EH (cell line): Measurements from ENCODE around the gene CPEB3.
A peak's percentile ranks its signal among the peaks of the same experiment; 100 is the strongest.
"Not testable (repeated sequence)": the region's sequence is repeated elsewhere in the genome, so short reads cannot be mapped to it uniquely, and the experiment has no call there.

Source experiments
- DNase-seq: peaks from one replicate; pipeline ENCODE4 v3.0.0-alpha.2; 2015; ENCODE audit warnings: low read depth

Gene CPEB3

DNA sequence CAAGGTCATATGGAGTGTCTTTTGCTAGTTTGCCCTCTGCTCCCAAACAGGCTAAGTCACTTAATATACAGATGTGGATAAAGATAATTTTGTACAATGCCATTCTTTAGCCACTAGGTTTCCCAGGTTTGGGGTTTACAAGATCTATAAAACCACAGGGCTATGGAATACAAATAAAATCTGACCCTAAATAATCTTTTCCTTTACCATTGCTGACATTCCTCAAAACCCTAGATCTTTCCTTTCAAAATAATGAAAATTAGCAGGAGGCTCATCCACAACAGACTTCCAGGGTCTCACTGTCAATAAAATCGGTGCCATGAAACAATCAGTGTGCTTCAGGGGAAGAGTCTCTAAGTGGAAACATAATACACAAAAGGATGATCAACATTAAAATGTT, 148.4 kb downstream of the CPEB3 start:
- DNase-seq = peak; percentile 13

GRCh38 chr10:92141147-92141546, 149.7 kb downstream of the CPEB3 start:
- DNase-seq = not testable (repeated sequence)

GRCh38 chr10:92134049-92134448, 156.8 kb downstream of the CPEB3 start:
- DNase-seq = not testable (repeated sequence)

GRCh38 chr10:92131275-92131820, 159.5 kb downstream of the CPEB3 start:
- DNase-seq = no peak

DNA sequence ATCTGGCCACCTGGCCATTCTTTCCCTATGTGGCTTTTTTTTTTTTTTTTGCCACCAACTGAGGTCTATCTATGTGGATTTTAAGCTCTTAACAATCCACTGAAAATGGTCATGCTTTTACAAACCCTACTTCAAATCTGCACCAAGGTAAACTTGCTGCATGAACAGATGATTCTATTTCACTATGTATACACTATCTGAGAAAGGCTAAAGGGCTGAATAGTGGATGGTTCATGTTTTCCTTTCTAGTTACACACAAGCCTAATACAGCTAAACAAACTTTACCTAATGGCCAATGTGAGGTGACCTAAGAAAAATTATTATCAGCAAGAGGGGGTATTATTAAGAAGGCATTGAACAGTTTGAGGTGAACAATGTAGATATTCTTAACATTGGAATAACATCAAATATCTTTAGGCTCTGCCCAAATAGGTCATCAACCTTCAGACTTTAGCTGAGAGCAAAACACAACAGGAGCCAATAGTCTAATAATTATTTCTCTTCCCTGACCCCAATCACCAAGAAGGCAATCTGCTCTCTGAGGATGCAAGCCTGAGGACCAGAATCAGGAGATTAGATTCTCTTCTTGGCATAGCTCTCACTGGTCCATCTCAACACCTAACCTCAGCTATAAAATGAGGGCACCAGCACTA, 160.1 kb downstream of the CPEB3 start:
- DNase-seq = no peak

DNA sequence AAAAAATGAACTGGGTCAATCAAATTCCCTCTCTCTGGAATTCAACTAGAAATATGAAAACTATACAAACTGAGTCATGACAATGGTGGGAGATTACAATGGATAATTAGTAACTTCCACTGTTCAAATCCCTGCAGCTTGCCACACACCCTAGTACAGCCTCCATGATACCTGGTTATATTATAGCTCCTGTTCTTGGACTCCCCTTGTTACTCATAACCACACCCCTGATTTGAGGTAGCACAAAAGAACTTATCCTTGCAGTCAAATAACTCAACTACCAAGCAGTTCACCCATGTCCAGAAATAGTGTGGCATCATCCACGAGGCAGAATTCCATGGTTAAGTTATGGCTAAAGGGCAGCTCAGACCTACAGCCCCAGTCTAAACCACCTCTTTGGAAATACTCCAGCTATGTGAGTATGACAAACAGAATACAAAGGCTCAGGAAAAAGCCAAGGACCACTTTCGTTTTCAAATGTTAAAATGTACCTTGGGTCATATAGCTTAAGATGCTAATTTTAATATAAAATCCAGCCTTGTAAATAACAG, 164.7 kb downstream of the CPEB3 start:
- no peak for DNase-seq

- no peak for DNase-seq
These were observed 165.7 kb downstream of the CPEB3 start for GRCh38 chr10:92125144-92125543.

- DNase-seq = peak; percentile 67
These were observed 166.2 kb downstream of the CPEB3 start for GRCh38 chr10:92124616-92125143.

DNA sequence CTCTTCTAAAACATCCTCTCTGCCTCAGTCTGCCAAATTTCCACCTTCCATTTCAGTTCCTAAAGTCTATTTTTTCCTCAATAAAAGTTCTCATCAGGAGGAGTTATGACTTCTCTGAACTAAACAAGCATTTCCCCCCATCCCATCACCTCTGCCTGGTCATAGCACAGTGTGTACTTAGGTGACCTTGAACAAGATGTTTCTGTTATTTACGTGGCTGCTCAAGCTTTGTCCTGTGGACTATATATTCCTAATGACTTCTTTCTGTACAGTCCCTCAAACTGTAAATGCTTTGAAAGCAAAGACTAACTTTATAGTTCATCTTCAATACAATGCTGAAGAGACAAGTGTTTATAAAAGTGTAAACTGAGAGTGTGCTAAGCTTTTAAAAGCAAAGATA, 166.9 kb downstream of the CPEB3 start:
- no peak for DNase-seq

DNA sequence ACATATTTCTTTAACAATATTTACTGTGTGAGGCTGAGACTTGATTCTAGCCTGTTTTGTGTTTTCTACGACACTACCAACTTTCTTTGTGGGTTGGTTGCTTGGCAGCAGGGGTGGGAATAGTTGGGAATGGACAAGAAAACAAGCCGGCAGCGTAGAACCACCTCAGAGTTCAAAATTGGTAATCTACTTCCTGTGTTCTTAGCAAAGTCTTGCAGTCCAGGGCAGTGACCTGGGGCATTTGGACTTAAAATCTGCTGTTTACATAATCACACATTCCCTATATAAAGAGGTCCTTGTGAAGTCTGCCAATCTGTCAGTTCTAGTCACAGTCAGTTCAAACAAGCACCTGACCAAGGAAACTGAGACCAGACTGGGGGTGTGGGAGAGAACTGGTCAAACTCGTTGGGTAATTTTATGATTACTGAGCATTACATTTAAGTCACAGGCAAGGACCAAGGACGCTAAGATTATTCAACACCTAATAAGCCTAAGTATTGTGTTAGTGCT, 167.9 kb downstream of the CPEB3 start:
- no peak for DNase-seq

DNA sequence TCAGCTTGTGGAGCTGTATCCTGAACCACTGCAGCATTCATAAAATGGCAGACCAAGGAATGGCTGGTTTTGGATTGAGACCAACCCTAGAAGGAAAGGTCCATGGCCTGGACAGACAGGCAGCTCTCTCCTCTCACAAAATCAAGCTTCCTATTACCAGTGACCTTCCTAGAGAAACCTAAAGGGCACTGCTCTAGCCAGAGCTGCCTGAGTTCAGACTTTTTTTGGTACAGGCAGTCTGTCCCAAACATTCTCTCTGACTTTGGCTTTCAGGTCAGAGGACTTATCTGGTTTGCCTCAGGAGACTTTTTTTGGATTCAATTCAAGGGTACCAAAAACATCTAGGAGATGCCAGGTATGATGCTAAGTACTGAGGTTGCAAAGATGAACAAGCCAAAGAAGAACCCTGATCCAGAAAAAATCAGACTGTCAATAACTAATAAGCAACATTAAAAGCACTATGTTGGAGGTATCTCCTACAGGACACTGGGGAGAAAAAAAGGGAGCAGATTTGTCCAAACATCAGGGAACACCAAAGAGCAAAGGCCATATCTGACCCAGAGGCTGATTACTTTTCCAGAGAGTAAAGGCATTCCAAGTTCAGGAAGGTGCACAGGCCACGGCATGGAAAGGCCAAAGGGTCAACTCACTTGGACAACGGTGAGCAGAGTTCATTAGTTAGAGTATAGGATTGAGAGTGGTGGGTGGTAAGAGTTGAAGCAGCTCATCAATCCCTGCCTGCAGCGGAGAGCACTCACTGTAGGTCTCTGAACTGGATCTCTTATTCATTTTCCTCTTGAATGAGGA, 169.0 kb downstream of the CPEB3 start:
- DNase-seq = no peak

DNA sequence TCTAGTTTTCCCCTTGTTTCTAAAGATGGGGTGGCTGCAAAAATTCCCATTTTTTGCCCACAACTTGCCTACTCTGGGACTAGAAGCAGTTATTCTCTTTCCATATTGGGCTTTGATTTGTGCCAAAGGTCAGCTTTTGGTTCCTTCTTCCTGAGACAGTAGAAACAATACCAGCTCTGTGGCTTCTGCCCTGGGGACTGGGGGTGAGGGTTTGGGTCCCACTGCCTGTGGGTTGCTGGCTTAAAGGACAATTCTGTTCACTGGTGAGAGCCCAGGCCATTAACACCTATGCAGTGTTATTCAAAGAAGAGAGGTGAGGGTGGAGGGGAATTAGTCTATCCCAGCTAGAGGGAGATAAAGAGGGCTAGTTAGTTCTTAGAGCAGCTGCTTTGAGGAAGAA, 171.5 kb downstream of the CPEB3 start:
- no peak for DNase-seq

GRCh38 chr10:92114917-92115316, 176.0 kb downstream of the CPEB3 start:
- DNase-seq = not testable (repeated sequence)

DNA sequence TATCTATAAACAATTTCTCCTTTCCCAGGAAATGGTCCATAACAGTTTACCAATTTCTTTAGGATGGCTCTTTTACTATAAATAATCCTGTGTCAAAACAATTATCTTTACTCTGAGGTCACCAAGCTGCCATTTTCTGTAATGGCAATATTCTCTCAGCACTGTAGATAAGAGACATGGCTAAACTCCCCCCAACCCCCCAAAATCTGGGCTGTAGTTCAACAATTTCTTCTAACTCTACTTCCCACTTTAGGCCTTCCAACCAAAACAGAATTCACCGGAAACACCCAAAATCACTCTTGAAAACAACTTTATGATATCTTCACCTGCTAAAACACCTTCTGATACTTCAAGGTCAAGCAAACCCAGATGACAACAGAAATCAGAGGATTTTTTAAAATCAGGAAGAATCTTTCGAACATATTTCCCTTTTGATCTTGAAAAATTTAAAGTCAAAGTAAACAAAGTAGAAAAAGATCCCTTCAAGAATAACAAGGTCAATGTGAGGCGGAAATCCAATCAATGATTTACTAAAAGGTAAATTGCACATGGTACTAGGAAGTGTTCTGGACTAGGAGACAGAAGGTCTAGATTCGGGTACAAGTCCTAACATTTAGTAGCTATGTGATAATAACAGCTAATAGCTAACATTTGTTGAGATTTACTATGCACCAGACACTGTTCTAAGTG, 176.8 kb downstream of the CPEB3 start:
- no peak for DNase-seq

DNA sequence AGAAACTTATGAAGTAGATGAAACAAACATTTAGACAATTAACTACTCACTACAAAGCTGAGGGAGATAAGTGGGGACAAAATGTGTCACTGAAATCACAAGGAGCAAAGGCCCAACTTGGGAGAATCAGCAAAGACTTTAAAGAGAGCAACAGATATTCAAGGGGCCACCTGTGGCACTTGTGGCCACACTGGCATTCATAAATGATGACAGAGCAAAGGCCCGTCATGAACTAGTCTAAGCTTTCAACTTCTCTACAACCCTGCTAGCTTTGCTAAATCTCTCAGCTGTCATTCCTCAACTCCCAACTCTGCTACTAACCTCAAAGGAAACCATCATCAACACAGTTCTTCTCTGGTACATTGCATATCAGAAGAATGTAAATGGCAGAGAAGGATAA, 178.4 kb downstream of the CPEB3 start:
- DNase-seq = no peak

DNA sequence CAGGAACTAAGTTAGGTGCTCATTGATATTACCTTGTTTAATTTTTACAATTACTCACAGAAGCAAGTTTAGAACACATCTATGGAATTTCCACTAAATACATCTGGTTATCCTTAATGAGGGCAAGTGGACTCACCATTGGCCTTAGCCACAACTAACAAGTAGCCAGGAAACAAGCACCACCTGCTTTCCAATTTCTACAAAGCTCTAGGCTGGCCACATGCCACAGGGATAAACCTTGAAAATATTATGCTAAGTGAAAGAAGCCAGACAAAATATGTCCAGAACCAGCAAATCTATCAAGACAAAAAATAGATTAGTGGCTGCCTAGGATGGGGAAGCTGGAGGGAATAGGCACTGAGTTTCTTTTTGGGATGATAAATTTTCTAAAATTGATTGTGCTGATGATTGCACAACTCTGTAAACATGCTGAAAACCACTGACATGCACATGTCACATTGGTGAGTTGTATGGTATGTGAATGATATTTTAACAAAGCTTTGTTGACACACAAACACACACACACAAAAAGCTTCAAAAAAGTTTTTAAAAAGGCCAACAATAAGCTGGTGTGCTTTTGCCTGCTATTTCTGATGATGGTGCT, 179.4 kb downstream of the CPEB3 start:
- DNase-seq = no peak

- peak; percentile 57 for DNase-seq
These were observed 180.7 kb downstream of the CPEB3 start for GRCh38 chr10:92110039-92110794.

- no peak for DNase-seq
These were observed 182.1 kb downstream of the CPEB3 start for GRCh38 chr10:92108747-92109146.

DNA sequence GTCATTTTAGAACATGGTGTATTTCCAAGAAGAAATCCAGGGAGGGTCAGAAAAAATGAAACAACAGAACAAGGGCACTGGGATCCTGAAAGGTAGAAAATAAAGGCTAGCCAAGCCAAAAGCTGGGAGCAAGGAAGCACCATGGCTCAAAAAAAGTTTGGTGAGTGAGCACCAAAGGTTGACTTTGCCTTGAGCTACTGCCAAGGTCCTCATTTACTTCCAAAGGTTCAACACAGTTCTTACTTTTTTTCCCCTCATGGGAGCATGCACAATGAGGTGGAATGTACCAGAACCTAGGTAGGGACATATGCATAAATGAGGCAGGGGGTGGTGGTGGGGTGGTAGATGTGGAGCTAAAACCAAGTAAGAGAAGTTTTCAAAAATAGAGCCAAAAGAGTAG, 182.8 kb downstream of the CPEB3 start:
- DNase-seq = no peak

DNA sequence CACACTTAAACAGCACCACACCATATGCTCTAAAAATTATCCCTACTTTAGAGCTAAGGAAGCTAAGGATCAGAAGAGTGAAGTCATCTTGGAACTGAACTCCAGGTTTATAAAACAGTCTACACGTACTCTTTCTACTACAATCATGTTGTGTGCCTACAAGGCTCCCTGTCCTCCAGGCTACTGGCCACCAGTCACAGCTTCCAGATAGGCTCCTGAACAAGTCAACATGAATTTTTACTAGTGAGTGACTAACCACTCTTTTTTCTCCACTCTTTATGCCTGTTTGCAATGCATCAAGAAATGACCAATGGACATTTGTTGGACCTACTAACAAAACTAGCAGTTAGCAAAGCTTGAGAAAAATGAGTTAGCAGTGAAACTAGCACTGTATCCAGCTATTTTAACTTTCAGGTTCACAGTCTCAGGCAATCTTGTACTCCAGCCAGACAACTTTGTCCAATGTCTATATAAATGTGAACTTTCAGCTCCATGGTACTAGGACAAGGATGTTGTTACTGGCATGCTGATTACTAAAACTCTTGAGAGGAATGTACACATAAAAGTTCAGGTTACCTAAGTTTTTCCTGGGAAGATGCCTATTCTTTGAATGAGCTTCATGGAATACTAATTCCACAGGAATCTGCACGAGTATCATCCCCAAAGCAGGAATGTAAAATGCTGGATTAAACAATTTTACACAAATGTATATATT, 187.3 kb downstream of the CPEB3 start:
- DNase-seq = peak; percentile 52
